IMR-90 (cell line): ENCODE data around the gene CATSPERE. TPM values are rescaled to one million over a fixed set of nuclear protein-coding genes. Genes with fewer than 3 reads are reported as not detected.
A peak's percentile ranks its signal among the peaks of the same experiment; 100 is the strongest.

Source experiments
- ATAC-seq: fragments of 200-7000 bp; cut with Tn5 transposase; 2 replicates; pipeline ENCODE4 v1.9.1; 2020; ENCODE audit warnings: low read depth, mild to moderate bottlenecking, moderate library complexity
- BruUV-seq: library from RNA; stranded (reverse); fragments of 400-500 nt; replicated peaks from 2 replicates; lab custom pipeline; 2021; lab: Mats Ljungman, UMichigan
- CTCF ChIA-PET: fragments of 300-600 bp; formaldehyde crosslinking; extraction: SDS; loops from one replicate; lab custom pipeline; 2021; ENCODE audit warnings: antibody characterized with exemption; lab: Yijun Ruan, JAX
- POLR2A ChIA-PET: fragments of 300-600 bp; sonication (Branson Sonifier 250); formaldehyde crosslinking; loops from one replicate; lab custom pipeline; 2022; ENCODE audit warnings: antibody characterized with exemption; ENCODE audit not compliant: unreplicated experiment; lab: Charles Lee
- DNase-seq: peaks from one replicate; pipeline ENCODE4 v3.0.0; 2013
- H2AFZ ChIP-seq: replicated peaks from 2 replicates; pipeline ENCODE3; 2013; ENCODE audit warnings: low read length, mild to moderate bottlenecking; ENCODE audit not compliant: poor library complexity
- H2AK5ac ChIP-seq: 2 replicates; pipeline ENCODE4 v1.6.1; 2013; ENCODE audit warnings: low read depth, low read length, inconsistent platforms
- H2AK9ac ChIP-seq: replicated peaks from 2 replicates; pipeline ENCODE3; 2013; ENCODE audit warnings: mild to moderate bottlenecking, low read depth, low read length, moderate library complexity; ENCODE audit not compliant: poor library complexity
- H2BK120ac ChIP-seq: 2 replicates; pipeline ENCODE4 v1.6.1; 2013; ENCODE audit warnings: low read depth, low read length, inconsistent platforms
- H2BK15ac ChIP-seq: 3 replicates; pipeline ENCODE4 v1.6.1; 2013; ENCODE audit warnings: low read depth, low read length, inconsistent platforms
- H2BK20ac ChIP-seq: 2 replicates; pipeline ENCODE4 v1.6.1; 2013; ENCODE audit warnings: low read depth, mild to moderate bottlenecking, inconsistent platforms, low read length, moderate library complexity
- H2BK5ac ChIP-seq: 2 replicates; pipeline ENCODE4 v1.6.1; 2013; ENCODE audit warnings: mild to moderate bottlenecking, low read depth, low read length, inconsistent platforms; ENCODE audit not compliant: poor library complexity, severe bottlenecking
- H3K14ac ChIP-seq: replicated peaks from 2 replicates; pipeline ENCODE4 v1.6.1; 2013; ENCODE audit warnings: low read depth, low read length, inconsistent platforms
- H3K18ac ChIP-seq: 2 replicates; pipeline ENCODE4 v1.6.1; 2013; ENCODE audit warnings: low read depth, low read length, control low read depth
- H3K23ac ChIP-seq: 2 replicates; pipeline ENCODE4 v1.6.1; 2013; ENCODE audit warnings: low read depth, low read length, inconsistent platforms
- H3K27ac ChIP-seq: 2 replicates; pipeline ENCODE4 v1.5.1; 2013; ENCODE audit warnings: mild to moderate bottlenecking, control low read depth, low read length; ENCODE audit not compliant: insufficient read depth
- H3K27me3 ChIP-seq: 2 replicates; pipeline ENCODE4 v1.6.1; 2013; ENCODE audit warnings: low read length; ENCODE audit not compliant: control insufficient read depth, insufficient read depth
- H3K36me3 ChIP-seq: 2 replicates; pipeline ENCODE4 v1.6.1; 2013; ENCODE audit warnings: low read length, mixed read lengths; ENCODE audit not compliant: control insufficient read depth, insufficient read depth
- H3K4ac ChIP-seq: 2 replicates; pipeline ENCODE4 v1.6.1; 2013; ENCODE audit warnings: low read depth, low read length, inconsistent platforms
- H3K4me1 ChIP-seq: 2 replicates; pipeline ENCODE4 v1.6.1; 2013; ENCODE audit warnings: low read length, mixed read lengths; ENCODE audit not compliant: control insufficient read depth, insufficient read depth
- H3K4me2 ChIP-seq: 2 replicates; pipeline ENCODE4 v1.6.1; 2013; ENCODE audit warnings: low read depth, mild to moderate bottlenecking, control low read depth, low read length, moderate library complexity
- H3K4me3 ChIP-seq: 2 replicates; pipeline ENCODE4 v1.5.1; 2013; ENCODE audit warnings: low read depth, mild to moderate bottlenecking, control low read depth, low read length, moderate library complexity; ENCODE audit not compliant: insufficient read depth
- H3K56ac ChIP-seq: 2 replicates; pipeline ENCODE4 v1.6.1; 2013; ENCODE audit warnings: low read length, inconsistent platforms; ENCODE audit not compliant: insufficient read depth; ENCODE audit errors: extremely low read depth
- H3K79me1 ChIP-seq, 2 experiments: 2 replicates each; pipeline ENCODE4 v1.6.1; 2013; ENCODE audit warnings: low read length in 2 of 2, inconsistent platforms in 1 of 2, low read depth in 1 of 2
- H3K9ac ChIP-seq: 2 replicates; pipeline ENCODE4 v1.6.1; 2013; ENCODE audit warnings: low read depth, low read length, control low read depth
- H3K9me1 ChIP-seq: 2 replicates; pipeline ENCODE4 v1.6.1; 2013; ENCODE audit warnings: low read length, inconsistent platforms; ENCODE audit not compliant: insufficient read depth
- H3K9me3 ChIP-seq: 2 replicates; pipeline ENCODE4 v1.6.1; 2013; ENCODE audit warnings: low read length; ENCODE audit not compliant: control insufficient read depth, insufficient read depth
- H4K20me1 ChIP-seq: 2 replicates; pipeline ENCODE4 v1.6.1; 2013; ENCODE audit warnings: low read length, inconsistent platforms; ENCODE audit not compliant: insufficient read depth
- H4K5ac ChIP-seq: 2 replicates; pipeline ENCODE4 v1.6.1; 2013; ENCODE audit warnings: mild to moderate bottlenecking, low read depth, low read length, control low read depth
- H4K8ac ChIP-seq, 2 experiments: 2 replicates each; pipeline ENCODE4 v1.6.1; 2013; ENCODE audit warnings: low read depth in 2 of 2, low read length in 2 of 2, control low read depth in 1 of 2, inconsistent platforms in 1 of 2
- H4K91ac ChIP-seq: 2 replicates; pipeline ENCODE4 v1.6.1; 2013; ENCODE audit warnings: low read depth, low read length, inconsistent platforms; ENCODE audit not compliant: insufficient read depth
- CEBPB ChIP-seq: IDR thresholded peaks from 2 replicates; pipeline ENCODE4 v1.6.1; 2012; ENCODE audit warnings: low read depth, low read length, improper control_type of control experiment
- POLR2A ChIP-seq: IDR thresholded peaks from 2 replicates; pipeline ENCODE4 v1.6.1; 2012; ENCODE audit warnings: mild to moderate bottlenecking, low read depth, low read length
- WGBS, 2 experiments: methylation state at CpG; one replicate each; pipeline versions ENCODE4 v1.1.5 to v1.1.7; 2013; ENCODE audit warnings: missing lambda C conversion rate in 2 of 2; ENCODE audit not compliant: insufficient read length in 1 of 2; ENCODE audit errors: extremely low coverage in 2 of 2; 5-methylcytosine and 5-hydroxymethylcytosine counted together
- dilution Hi-C: fragments of 300-500 bp; cut with HindIII; formaldehyde crosslinking; loops from one replicate; pipeline ENCODE4 v1.14.3; 2018; ENCODE audit warnings: low sequenced_read_pairs; ENCODE audit not compliant: unreplicated experiment
- in situ Hi-C: fragments of 300-500 bp; cut with MboI; formaldehyde crosslinking; loops from 3 replicates; pipeline ENCODE4 v1.14.3; 2019; ENCODE audit warnings: low sequenced_read_pairs, inconsistent platforms, mixed read lengths
- intact Hi-C: fragments of 100-400 bp; cut with micrococcal nuclease; formaldehyde crosslinking; loops from 2 replicates; pipeline ENCODE4 v1.10.0; 2022
- polyA plus RNA-seq, 3 experiments: library from polyadenylated mRNA; depleted of rRNA; stranded (reverse); fragments of >200 nt; gene quantifications; 2 replicates each; pipeline ENCODE4 v1.2.3, GENCODE V29; 2012; ENCODE audit warnings: low replicate concordance in 1 of 3
- total RNA-seq: library from RNA; depleted of rRNA; stranded (reverse); fragments of >200 nt; gene quantifications from 2 replicates; pipeline ENCODE4 v1.2.3, GENCODE V29; 2012
- TF ChIP-seq, protein P1 (sequence below): fragments of 150-350 bp; IDR thresholded peaks from 2 replicates; pipeline ENCODE4 v1.6.1; 2016; ENCODE audit warnings: low read depth, mild to moderate bottlenecking, low read length, moderate library complexity, borderline replicate concordance

The CATSPERE gene
- total and polyA plus RNA-seq, 2 of the 4 experiments (the other 2 are of a cell fraction) = 0.07 to 0.18 TPM

DNA sequence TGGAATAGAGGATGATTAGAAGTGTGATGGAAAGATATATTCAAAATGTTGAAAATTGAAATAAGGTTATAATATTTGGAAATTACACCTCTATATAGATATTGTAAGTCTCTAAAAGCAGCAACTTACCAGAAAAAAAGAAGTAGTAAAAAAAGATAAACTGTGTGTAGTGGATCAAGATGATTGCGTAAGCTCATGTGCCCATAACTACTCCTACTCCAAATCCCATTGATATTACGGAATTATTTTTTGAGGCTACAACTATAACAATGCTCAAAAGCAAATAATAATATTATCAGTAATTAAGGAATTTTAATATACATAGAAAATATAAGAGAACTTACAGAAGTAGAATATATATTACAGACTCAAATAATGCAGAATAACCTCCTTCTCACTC, 33.6 kb downstream of the CATSPERE start:
- DNase-seq = no peak
- Histone ChIP-seq H3K36me3 (no peaks in the 10 kb centered on the region), H3K56ac (no peak overlapping the region), H2AK9ac (no peak overlapping the region), H2BK20ac (no peak overlapping the region), H2AFZ (no peak overlapping the region), H3K18ac (no peak overlapping the region), H3K9ac (no peak overlapping the region), H3K23ac (no peak overlapping the region), H2AK5ac (no peak overlapping the region), H3K9me1 (no peaks in the 10 kb centered on the region), H4K20me1 (no peaks in the 10 kb centered on the region), H3K14ac (no peak overlapping the region), H4K5ac (no peak overlapping the region), H3K27ac (no peak overlapping the region), H3K9me3 (no peaks in the 10 kb centered on the region), H4K91ac (no peak overlapping the region), H4K8ac (no peak overlapping the region), H2BK5ac (no peak overlapping the region), H3K27me3 (no peaks in the 10 kb centered on the region), H3K79me1 (no peaks in the 10 kb centered on the region), H2BK120ac (no peak overlapping the region), H3K4me3 (no peak overlapping the region), H3K4me1 (no peaks in the 10 kb centered on the region), H3K4ac (no peak overlapping the region), H3K4me2 (no peak overlapping the region), H2BK15ac (no peak overlapping the region)
- intact Hi-C loops (no loop called here), dilution Hi-C loops (no loop called here), in situ Hi-C loops (no loop called here)
- TF ChIP-seq, protein P1, sequence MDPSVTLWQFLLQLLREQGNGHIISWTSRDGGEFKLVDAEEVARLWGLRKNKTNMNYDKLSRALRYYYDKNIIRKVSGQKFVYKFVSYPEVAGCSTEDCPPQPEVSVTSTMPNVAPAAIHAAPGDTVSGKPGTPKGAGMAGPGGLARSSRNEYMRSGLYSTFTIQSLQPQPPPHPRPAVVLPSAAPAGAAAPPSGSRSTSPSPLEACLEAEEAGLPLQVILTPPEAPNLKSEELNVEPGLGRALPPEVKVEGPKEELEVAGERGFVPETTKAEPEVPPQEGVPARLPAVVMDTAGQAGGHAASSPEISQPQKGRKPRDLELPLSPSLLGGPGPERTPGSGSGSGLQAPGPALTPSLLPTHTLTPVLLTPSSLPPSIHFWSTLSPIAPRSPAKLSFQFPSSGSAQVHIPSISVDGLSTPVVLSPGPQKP = no peak
- TF ChIP-seq POLR2A (no peak), CEBPB (peak; percentile 73)
- WGBS, 2 experiments = no CpG with 5 or more reads among the region's 2 CpGs
- no TSS peak for BruUV-seq
- ChIA-PET POLR2A (no interaction called here), CTCF (no interaction called here)
- ATAC-seq = no peak
